Nucleus accumbens (tissue), 56 donors: ENCODE results near the gene LRBA.
"Not testable (repeated sequence)": the region's sequence is repeated elsewhere in the genome, so short reads cannot be mapped to it uniquely, and the experiment has no call there.

ENCODE experiments used
- DNase-seq, 56 donors: peaks; one replicate each; lab custom pipeline; 2025; lab: John Stamatoyannopoulos, UW

LRBA gene

GRCh38 chr4:150695162-150695561 lies 319.9 kb downstream of the LRBA start:
- DNase-seq, result no peak

GRCh38 chr4:150694438-150694837 lies 320.6 kb downstream of the LRBA start:
- DNase-seq, result no peak

- no peak for DNase-seq
Measured at GRCh38 chr4:150683775-150684350, 331.2 kb downstream of the LRBA start.

DNA sequence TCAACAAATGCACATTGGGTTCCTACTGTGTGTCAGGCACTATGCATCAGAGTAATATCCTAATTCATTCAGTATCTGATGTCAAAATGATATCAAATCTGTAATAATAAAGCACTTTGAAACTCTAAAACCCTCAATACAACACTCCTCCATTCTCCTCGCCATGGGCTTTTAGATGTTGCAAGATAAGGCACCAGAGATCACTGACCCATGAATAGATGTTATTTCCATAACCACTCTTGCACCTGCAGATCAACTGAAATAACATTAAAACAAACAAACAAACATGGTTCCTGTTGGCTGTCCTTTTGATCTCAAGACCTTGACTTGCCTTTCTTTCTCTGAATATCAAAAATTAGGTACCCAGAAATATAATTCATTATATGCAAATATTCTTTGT lies 333.0 kb downstream of the LRBA start:
- no peak for DNase-seq

- DNase-seq, result no peak
Measured at GRCh38 chr4:150681063-150681462, 334.0 kb downstream of the LRBA start.

GRCh38 chr4:150680651-150681050 lies 334.4 kb downstream of the LRBA start:
- DNase-seq, result no peak

DNA sequence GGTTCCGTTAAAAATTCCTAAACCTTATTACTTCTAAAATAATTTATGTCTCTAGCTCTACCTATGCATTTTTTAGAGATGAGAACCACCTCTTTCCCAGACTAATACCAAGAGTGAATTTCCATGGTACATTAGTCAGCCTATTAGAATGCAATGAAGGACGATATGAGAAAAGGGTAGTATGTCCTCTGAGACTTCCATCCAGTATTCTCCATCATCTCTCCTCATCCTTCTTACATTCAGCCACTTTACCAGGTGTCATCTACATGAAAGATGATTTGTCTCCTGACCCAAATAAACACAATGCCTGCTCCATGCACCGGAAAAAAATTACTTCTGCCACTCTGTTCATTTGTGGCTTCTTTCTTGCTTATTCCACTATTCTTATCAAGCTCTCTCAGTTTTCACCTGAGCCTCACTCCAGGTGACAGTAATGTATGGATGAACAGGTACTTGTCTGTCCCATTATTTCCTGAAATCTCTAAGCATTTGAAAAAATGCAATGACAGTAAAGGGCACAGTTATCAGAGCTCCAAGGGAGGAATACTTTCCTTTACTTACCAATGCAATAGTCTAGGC lies 335.2 kb downstream of the LRBA start:
- no peak for DNase-seq

GRCh38 chr4:150679018-150679764 lies 335.9 kb downstream of the LRBA start:
- DNase-seq, result no peak

DNA sequence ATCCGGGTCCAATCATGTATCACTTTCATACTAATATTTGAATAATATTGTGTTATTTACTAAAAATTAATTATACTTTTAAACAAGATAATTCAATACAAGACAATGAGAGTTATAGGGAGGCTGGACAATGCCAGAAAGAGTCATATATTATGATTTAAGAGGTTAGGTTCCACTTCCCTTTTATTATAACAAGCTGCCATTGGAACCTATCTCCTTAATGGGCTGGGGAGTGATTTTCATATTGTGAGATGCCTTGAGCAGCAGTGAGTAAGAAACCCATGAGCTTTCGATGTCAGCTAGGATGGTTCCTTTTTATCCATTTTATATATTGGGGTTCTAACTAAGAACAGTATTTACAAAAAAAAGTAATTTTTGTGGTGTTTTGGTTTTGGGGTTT lies 341.3 kb downstream of the LRBA start:
- no peak for DNase-seq

DNA sequence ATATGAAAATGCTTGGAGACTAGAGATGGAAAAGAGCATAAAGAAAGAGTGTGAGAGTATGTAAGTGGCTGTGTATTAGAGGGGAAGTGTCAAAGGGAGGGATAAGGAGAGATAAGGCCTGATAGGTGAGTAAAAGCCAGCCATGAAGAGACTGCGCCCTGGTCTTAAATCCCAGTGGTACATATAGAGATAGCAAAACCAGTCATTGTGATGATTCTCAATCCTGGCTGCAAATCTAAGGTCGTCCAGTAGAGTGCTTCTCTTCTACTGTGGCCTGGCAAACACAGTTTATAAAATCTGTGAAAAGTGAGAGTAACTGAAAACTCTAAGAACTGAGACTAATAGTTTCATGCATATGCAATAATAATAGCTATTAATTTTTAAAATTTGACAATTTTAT lies 346.3 kb downstream of the LRBA start:
- DNase-seq, result no peak

GRCh38 chr4:150664935-150665334 lies 350.1 kb downstream of the LRBA start:
- DNase-seq, result no peak

GRCh38 chr4:150662686-150663085 lies 352.4 kb downstream of the LRBA start:
- no peak for DNase-seq

GRCh38 chr4:150661551-150661950 lies 353.5 kb downstream of the LRBA start:
- DNase-seq, result not testable (repeated sequence)

DNA sequence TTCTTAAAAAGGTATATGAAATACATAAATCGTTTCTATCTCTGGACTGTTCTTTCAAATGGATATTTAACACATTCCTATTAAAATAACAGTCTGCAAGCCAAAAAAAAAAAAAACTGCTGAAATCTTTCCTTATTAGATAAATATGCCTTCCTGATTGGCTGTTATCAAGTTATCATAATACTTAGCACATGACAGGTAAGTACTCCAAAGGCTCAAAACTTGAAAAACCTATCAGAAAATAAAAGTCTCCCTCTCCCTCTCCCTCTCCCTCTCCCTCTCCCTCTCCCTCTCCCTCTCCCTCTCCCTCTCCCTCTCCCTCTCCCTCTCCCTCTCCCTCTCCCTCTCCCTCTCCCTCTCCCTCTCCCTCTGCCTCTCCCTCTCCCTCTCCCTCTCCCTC lies 356.8 kb downstream of the LRBA start:
- DNase-seq, result not testable (repeated sequence)

- no peak for DNase-seq
Measured at GRCh38 chr4:150656891-150657290, 358.2 kb downstream of the LRBA start.

- no peak for DNase-seq
Measured at GRCh38 chr4:150650751-150651150, 364.3 kb downstream of the LRBA start.

DNA sequence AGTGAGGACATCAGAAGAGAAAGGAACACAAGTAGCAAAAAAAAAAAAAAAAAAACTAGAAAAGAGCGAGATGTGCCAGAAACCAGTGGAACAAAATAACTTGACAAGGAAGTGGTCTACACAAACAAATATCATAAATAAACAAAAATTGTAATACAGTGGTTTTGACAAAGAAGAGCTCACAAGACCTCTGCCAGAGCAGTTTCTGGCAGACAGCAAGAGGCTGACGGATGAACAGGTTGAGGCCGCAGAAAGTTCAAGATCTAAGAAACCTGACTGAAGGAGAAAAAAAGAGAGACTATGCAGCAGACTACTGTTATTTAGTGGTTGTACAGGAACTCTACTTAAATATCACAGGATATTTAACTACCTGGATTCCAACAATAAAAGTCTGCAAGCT lies 367.0 kb downstream of the LRBA start:
- DNase-seq, result no peak

DNA sequence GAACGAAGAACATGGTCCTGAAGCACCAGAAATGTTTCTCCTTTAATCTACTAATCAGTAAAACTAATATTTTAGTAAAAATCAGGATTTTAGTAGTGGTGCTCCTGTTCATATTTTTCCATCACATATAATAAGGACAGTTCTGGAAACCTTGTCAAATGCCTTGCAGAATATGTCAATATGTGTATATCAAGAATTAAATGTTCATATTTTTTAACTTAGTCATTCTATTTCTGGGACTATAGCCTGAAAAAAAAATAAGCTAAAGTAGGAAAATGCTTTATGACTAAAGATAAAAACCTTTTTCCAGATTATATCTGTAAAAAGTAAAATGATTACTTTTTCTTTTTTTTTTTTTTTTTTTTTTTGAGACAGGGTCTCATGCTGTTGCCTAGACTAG lies 368.1 kb downstream of the LRBA start:
- no peak for DNase-seq

GRCh38 chr4:150641612-150642011 lies 373.5 kb downstream of the LRBA start:
- no peak for DNase-seq

DNA sequence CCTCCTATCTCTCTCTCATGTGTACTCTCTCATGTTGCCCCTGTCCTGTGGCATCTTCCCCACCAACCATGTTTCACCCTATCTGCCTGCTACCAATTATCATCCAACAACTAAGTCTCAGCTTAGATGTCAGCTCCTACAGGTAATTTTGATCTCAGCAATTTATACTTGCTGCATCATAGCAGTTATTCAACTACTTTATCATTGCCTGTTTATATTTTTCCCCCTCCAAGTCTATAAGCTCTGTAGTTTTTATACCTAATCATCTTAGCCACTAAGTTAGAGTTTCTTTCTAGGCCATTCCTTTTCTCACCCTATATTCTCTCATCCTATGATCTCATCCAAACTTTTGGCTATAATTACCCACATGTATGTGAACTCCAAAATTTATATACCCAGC lies 382.4 kb downstream of the LRBA start:
- no peak for DNase-seq

DNA sequence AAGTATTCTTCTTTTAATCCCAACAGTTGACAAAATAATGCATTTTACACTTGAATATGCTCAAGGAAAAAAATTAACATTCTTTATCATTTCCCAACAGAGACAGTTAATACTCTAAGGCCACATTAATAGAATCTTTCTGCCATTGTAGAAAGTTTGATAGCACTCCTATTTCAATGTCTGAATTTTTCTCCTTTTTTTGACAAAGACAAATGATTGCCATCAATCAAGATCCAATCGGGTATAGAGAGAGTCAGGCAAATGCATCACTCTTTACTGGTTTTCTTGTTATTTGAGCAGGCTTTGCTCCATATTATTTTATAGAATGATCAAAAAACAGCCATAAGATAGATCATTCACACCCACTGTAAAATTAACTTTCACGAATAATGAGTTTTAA lies 387.0 kb downstream of the LRBA start:
- DNase-seq, result no peak

- DNase-seq, result no peak
Measured at GRCh38 chr4:150625033-150625432, 390.1 kb downstream of the LRBA start.
